SK-N-SH (cell line): ENCODE results near the gene PDE4B. TPM values are rescaled to one million over a fixed set of nuclear protein-coding genes. Genes with fewer than 3 reads are reported as not detected.

Experiments used
- CTCF ChIA-PET: fragments of 300-600, 350-600 bp; formaldehyde crosslinking; extraction: SDS; loops from one replicate; lab custom pipeline; 2021; lab: Yijun Ruan, JAX
- POLR2A ChIA-PET: fragments of 350-600 bp; sonication (Branson Sonifier 250); formaldehyde crosslinking; extraction: SDS; loops from one replicate; lab custom pipeline; 2020; ENCODE audit warnings: antibody characterized with exemption, inconsistent platforms; lab: Yijun Ruan, JAX
- DNase-seq: peaks from one replicate; pipeline ENCODE4 v3.0.0; 2012
- H2AFZ ChIP-seq: fragments of 200-600 bp; sonication (generic); 2 replicates; pipeline ENCODE4 v1.8.1; 2016; ENCODE audit warnings: antibody characterized with exemption, mild to moderate bottlenecking, low read depth
- H3F3A ChIP-seq: fragments of 200-600 bp; sonication (generic); replicated peaks from 2 replicates; pipeline ENCODE3; 2016; ENCODE audit warnings: antibody characterized with exemption, mild to moderate bottlenecking; ENCODE audit not compliant: insufficient read depth
- H3K27ac ChIP-seq, 2 experiments: fragments of 200-500 bp in 1 of 2; fragments of 200-600 bp in 1 of 2; sonication (Bioruptor generic) in 1 of 2; sonication (generic), shearing (Covaris generic) in 1 of 2; 2 replicates each; pipeline versions ENCODE4 v1.5.1 to v1.6.1; 2014 to 2016; ENCODE audit warnings: low read depth in 2 of 2, inconsistent platforms in 1 of 2, low read length in 1 of 2, mild to moderate bottlenecking in 1 of 2, mixed read lengths in 1 of 2
- H3K27me3 ChIP-seq: fragments of 200-600 bp; sonication (generic), shearing (Covaris generic); 2 replicates; pipeline ENCODE4 v1.6.1; 2016; ENCODE audit warnings: mixed run types; ENCODE audit not compliant: insufficient read depth
- H3K36me3 ChIP-seq, 2 experiments: fragments of 200-500 bp in 1 of 2; fragments of 200-600 bp in 1 of 2; sonication (Bioruptor generic) in 1 of 2; sonication (generic) in 1 of 2; replicated peaks in 1 of 2; 2 replicates each; pipeline versions ENCODE3 to v1.5.1; 2014 to 2016; ENCODE audit warnings: low read length in 1 of 2, mild to moderate bottlenecking in 1 of 2; ENCODE audit not compliant: insufficient read depth in 2 of 2, control insufficient read depth in 1 of 2
- H3K4me1 ChIP-seq, 2 experiments: fragments of 200-500 bp in 1 of 2; fragments of 200-600 bp in 1 of 2; sonication (Bioruptor generic) in 1 of 2; sonication (generic), shearing (Covaris generic) in 1 of 2; 2 replicates each; pipeline versions ENCODE4 v1.5.1 to v1.6.1; 2014 to 2016; ENCODE audit warnings: low read depth in 1 of 2, low read length in 1 of 2, mixed run types in 1 of 2; ENCODE audit not compliant: insufficient read depth in 2 of 2, control insufficient read depth in 1 of 2
- H3K4me2 ChIP-seq: fragments of 200-600 bp; sonication (generic), shearing (Covaris generic); 2 replicates; pipeline ENCODE4 v1.6.1; 2017; ENCODE audit warnings: mixed run types
- H3K4me3 ChIP-seq, 2 experiments: fragments of 200-500 bp in 1 of 2; fragments of 200-600 bp in 1 of 2; sonication (Bioruptor generic) in 1 of 2; sonication (generic), shearing (Covaris generic) in 1 of 2; 2 replicates each; pipeline versions ENCODE4 v1.5.1 to v1.8.1; 2014 to 2016; ENCODE audit warnings: low read depth in 2 of 2, inconsistent platforms in 1 of 2, low read length in 1 of 2, mild to moderate bottlenecking in 1 of 2, mixed read lengths in 1 of 2, moderate library complexity in 1 of 2
- H3K79me2 ChIP-seq: fragments of 200-600 bp; sonication (generic); 2 replicates; pipeline ENCODE4 v1.8.1; 2017; ENCODE audit warnings: mild to moderate bottlenecking; ENCODE audit not compliant: insufficient read depth
- H3K9ac ChIP-seq: fragments of 200-600 bp; sonication (generic); 2 replicates; pipeline ENCODE4 v1.6.1; 2017; ENCODE audit warnings: mixed run types
- H3K9me2 ChIP-seq: fragments of 200-600 bp; sonication (generic); 2 replicates; pipeline ENCODE4 v1.6.1; 2017; ENCODE audit warnings: mixed run types
- H3K9me3 ChIP-seq: fragments of 200-600 bp; sonication (generic); 2 replicates; pipeline ENCODE4 v1.6.1; 2017; ENCODE audit warnings: mixed run types, mild to moderate bottlenecking, moderate library complexity
- H4K20me1 ChIP-seq: fragments of 200-600 bp; sonication (generic); 2 replicates; pipeline ENCODE4 v1.6.1; 2017; ENCODE audit warnings: mild to moderate bottlenecking, mixed run types; ENCODE audit not compliant: insufficient read depth
- FOXJ3 ChIP-seq: sonication (generic); formaldehyde crosslinking; IDR thresholded peaks from 2 replicates; pipeline ENCODE4 v1.5.1; 2020; ENCODE audit warnings: mild to moderate bottlenecking, missing genetic modification reagents
- GATA2 ChIP-seq: sonication (generic); formaldehyde crosslinking; IDR thresholded peaks from 2 replicates; pipeline ENCODE4 v1.5.0; 2020; ENCODE audit warnings: mild to moderate bottlenecking, missing genetic modification reagents
- JUND ChIP-seq: IDR thresholded peaks from 2 replicates; pipeline ENCODE4 v1.4.0; 2012
- NRF1 ChIP-seq: IDR thresholded peaks from 2 replicates; pipeline ENCODE4 v1.6.1; 2012; ENCODE audit warnings: low read depth, mild to moderate bottlenecking, low read length
- RCOR1 ChIP-seq: fragments of 150-350 bp; IDR thresholded peaks from 2 replicates; pipeline ENCODE4 v1.6.1; 2017; ENCODE audit warnings: antibody characterized with exemption, low read length
- RFX5 ChIP-seq: IDR thresholded peaks from 2 replicates; pipeline ENCODE4 v1.6.1; 2012; ENCODE audit warnings: mild to moderate bottlenecking, improper control_type of control experiment, low read length
- TCF12 ChIP-seq: IDR thresholded peaks from 2 replicates; pipeline ENCODE4 v1.4.0; 2012
- WGBS: methylation state at CpG from one replicate; pipeline ENCODE4 v1.1.6; 2017; ENCODE audit warnings: low lambda C conversion rate; 5-methylcytosine and 5-hydroxymethylcytosine counted together
- polyA plus RNA-seq, 3 experiments: library from polyadenylated mRNA; depleted of rRNA; stranded (reverse); fragments of >200 nt; gene quantifications; 2 replicates each; pipeline ENCODE4 v1.2.3, GENCODE V29; 2012
- TF ChIP-seq, protein P1 (sequence below): fragments of 150-350 bp; IDR thresholded peaks from 2 replicates; pipeline ENCODE4 v1.6.1; 2016; ENCODE audit warnings: mild to moderate bottlenecking, low read depth, low read length
- TF ChIP-seq, protein P2 (sequence below): IDR thresholded peaks from 2 replicates; pipeline ENCODE4 v1.6.1; 2012; ENCODE audit warnings: mild to moderate bottlenecking, low read depth, low read length, moderate library complexity
- TF ChIP-seq, protein P3 (sequence below): IDR thresholded peaks from 2 replicates; pipeline ENCODE4; 2012

The PDE4B gene
- polyA plus RNA-seq, 1 of the 3 experiments (the other 2 are of a cell fraction) = 1.9 TPM

DNA sequence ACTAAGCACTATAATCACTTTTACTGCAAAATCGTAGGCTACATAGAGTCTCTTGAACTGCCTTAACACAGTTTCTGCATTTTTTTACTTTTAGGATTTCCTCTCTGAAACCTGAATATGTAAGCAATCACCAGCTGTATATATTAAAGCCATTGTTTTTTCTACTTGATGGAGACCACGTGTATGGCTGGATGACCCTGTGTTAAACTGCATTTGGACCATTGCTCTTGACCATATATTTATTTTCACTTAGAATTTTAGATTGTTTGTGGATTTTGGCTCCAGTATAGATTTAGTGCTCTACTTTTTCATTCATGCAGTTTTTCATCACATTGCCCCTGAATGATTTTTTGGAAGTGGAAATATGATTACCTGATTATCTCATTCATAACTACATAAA lies 420.8 kb downstream of the PDE4B start:
- CTCF ChIA-PET = no interaction called here
- no peak for DNase-seq
- Histone ChIP-seq H3K9ac (no peak overlapping the region), H2AFZ (no peak overlapping the region), H3K27ac (no peak overlapping the region), H3K79me2 (no peaks in the 10 kb centered on the region), H3F3A (peaks cover 3% of the 10 kb centered on the region), H3K4me1 (peaks cover 0 to 12% of the 10 kb centered on the region in 2 experiments; a peak in 2 of 4 replicates), H3K4me2 (no peak overlapping the region), H3K4me3 (no peak overlapping the region), H3K9me3 (no peaks in the 10 kb centered on the region), H3K9me2 (no peaks in the 10 kb centered on the region), H3K27me3 (no peaks in the 10 kb centered on the region), H3K36me3 (no peaks in the 10 kb centered on the region), H4K20me1 (no peaks in the 10 kb centered on the region)
- POLR2A ChIA-PET = no interaction called here
- TF ChIP-seq, protein P1, sequence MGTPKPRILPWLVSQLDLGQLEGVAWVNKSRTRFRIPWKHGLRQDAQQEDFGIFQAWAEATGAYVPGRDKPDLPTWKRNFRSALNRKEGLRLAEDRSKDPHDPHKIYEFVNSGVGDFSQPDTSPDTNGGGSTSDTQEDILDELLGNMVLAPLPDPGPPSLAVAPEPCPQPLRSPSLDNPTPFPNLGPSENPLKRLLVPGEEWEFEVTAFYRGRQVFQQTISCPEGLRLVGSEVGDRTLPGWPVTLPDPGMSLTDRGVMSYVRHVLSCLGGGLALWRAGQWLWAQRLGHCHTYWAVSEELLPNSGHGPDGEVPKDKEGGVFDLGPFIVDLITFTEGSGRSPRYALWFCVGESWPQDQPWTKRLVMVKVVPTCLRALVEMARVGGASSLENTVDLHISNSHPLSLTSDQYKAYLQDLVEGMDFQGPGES = no peak
- TF ChIP-seq FOXJ3 (CRISPR knock-in tag) = no peak
- no peak for TF ChIP-seq NRF1
- no peak for TF ChIP-seq GATA2 (CRISPR knock-in tag)
- WGBS = 71% methylated on average over 2 of the region's 2 CpGs

DNA sequence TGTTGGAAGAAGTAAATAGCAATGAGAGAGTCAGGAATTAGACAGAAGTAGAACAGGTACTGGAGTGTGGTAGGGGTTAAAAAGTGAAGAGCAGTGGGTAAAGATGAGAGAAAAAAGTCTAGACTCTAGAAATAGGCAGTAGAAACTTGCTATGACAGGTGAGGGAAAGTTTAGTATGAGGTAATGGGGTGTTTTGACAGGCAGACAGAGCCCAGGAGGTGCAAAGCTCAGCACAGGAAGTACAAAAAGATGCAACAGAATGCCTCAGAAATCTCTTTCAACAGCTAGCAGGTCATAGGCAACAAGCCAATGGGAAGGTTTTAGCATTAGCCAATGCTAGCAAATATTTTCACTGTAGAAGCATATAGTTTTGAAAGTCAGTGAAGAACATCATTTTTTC lies 422.2 kb downstream of the PDE4B start:
- no peak for DNase-seq

More for the DNA sequence above, 422.2 kb downstream of the PDE4B start:
- TF ChIP-seq, protein P2, sequence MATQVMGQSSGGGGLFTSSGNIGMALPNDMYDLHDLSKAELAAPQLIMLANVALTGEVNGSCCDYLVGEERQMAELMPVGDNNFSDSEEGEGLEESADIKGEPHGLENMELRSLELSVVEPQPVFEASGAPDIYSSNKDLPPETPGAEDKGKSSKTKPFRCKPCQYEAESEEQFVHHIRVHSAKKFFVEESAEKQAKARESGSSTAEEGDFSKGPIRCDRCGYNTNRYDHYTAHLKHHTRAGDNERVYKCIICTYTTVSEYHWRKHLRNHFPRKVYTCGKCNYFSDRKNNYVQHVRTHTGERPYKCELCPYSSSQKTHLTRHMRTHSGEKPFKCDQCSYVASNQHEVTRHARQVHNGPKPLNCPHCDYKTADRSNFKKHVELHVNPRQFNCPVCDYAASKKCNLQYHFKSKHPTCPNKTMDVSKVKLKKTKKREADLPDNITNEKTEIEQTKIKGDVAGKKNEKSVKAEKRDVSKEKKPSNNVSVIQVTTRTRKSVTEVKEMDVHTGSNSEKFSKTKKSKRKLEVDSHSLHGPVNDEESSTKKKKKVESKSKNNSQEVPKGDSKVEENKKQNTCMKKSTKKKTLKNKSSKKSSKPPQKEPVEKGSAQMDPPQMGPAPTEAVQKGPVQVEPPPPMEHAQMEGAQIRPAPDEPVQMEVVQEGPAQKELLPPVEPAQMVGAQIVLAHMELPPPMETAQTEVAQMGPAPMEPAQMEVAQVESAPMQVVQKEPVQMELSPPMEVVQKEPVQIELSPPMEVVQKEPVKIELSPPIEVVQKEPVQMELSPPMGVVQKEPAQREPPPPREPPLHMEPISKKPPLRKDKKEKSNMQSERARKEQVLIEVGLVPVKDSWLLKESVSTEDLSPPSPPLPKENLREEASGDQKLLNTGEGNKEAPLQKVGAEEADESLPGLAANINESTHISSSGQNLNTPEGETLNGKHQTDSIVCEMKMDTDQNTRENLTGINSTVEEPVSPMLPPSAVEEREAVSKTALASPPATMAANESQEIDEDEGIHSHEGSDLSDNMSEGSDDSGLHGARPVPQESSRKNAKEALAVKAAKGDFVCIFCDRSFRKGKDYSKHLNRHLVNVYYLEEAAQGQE = no peak
- no peak for TF ChIP-seq RCOR1
- TF ChIP-seq, protein P3, sequence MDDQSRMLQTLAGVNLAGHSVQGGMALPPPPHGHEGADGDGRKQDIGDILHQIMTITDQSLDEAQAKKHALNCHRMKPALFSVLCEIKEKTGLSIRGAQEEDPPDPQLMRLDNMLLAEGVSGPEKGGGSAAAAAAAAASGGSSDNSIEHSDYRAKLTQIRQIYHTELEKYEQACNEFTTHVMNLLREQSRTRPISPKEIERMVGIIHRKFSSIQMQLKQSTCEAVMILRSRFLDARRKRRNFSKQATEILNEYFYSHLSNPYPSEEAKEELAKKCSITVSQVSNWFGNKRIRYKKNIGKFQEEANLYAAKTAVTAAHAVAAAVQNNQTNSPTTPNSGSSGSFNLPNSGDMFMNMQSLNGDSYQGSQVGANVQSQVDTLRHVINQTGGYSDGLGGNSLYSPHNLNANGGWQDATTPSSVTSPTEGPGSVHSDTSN = no peak
- TF ChIP-seq TCF12 = no peak
- no peak for TF ChIP-seq RFX5
- TF ChIP-seq JUND = no peak
- no peak for TF ChIP-seq FOXJ3 (CRISPR knock-in tag)
- peaks cover 0 to 12% of the 10 kb centered on the region in 2 experiments; a peak in 2 of 4 replicates for H3K4me1 ChIP-seq
- H3K9me2 ChIP-seq = no peaks in the 10 kb centered on the region
- H3K27me3 ChIP-seq = no peaks in the 10 kb centered on the region
- no peak overlapping the region for H2AFZ ChIP-seq
- H3K36me3 ChIP-seq = no peaks in the 10 kb centered on the region
- H3F3A ChIP-seq = peaks cover 3% of the 10 kb centered on the region
- H4K20me1 ChIP-seq = no peaks in the 10 kb centered on the region
- no peak overlapping the region for H3K4me2 ChIP-seq
- H3K9me3 ChIP-seq = no peaks in the 10 kb centered on the region
- no peak overlapping the region for H3K9ac ChIP-seq
- no peaks in the 10 kb centered on the region for H3K79me2 ChIP-seq
- ChIA-PET CTCF (interaction anchor here (0.8 kb wide), 1 partner anchor 222 kb away, joined by 3 read pairs; no protein-coding TSS in a partner anchor), POLR2A (no interaction called here)
- no peak overlapping the region; a peak in 1 of 4 replicates for H3K27ac ChIP-seq
- no peak overlapping the region for H3K4me3 ChIP-seq
